ENCODE data around the gene HIVEP1. TPM values are rescaled to one million over a fixed set of nuclear protein-coding genes. Genes with fewer than 3 reads are reported as not detected.
A peak's percentile ranks its signal among the peaks of the same experiment; 100 is the strongest.

The HIVEP1 gene
- total RNA-seq, 1 experiment from 2014 or later: 24.3 TPM

- Mint-ChIP-seq H3K9me3 (peaks cover 5% of the 10 kb centered on the region), H3K27me3 (ENCODE audit: low read depth) (no peaks in the 10 kb centered on the region), H3K4me3 (no peak overlapping the region), H3K36me3 (peaks cover 10% of the 10 kb centered on the region), H3K4me1 (peaks cover 66% of the 10 kb centered on the region), H3K27ac (peak overlapping the region; percentile 17; the same call in 1 of the 2 replicates)
- ATAC-seq (no peak), DNase-seq (ENCODE audit: low spot score) (no peak)
- POLR2A ChIA-PET: no interaction called here
- CTCF ChIA-PET: no interaction called here
- no peak for TF ChIP-seq CDX4 (CRISPR knock-in tag; IDR thresholded peaks at IDR 0.05; ENCODE audit: borderline replicate concordance)
- TF ChIP-seq ZNF396 (CRISPR knock-in tag; IDR thresholded peaks at IDR 0.05; ENCODE audit: borderline replicate concordance): no peak
- TF ChIP-seq OVOL2 (CRISPR knock-in tag; IDR thresholded peaks at IDR 0.05; ENCODE audit: borderline replicate concordance): no peak
- no peak for TF ChIP-seq FOXP1 (CRISPR knock-in tag; IDR thresholded peaks at IDR 0.05; ENCODE audit: borderline replicate concordance)
- no peak for TF ChIP-seq PRDM15 (CRISPR knock-in tag; IDR thresholded peaks at IDR 0.05)
- no peak for TF ChIP-seq ZNF121 (CRISPR knock-in tag; IDR thresholded peaks at IDR 0.05)
- no peak for TF ChIP-seq GABPB1 (CRISPR knock-in tag; IDR thresholded peaks at IDR 0.05)
- no peak for TF ChIP-seq CREM (CRISPR knock-in tag; IDR thresholded peaks at IDR 0.05)
- TF ChIP-seq ZNF532 (CRISPR knock-in tag; IDR thresholded peaks at IDR 0.05; ENCODE audit: borderline replicate concordance): no peak
- no peak for TF ChIP-seq ZNF219 (CRISPR knock-in tag; IDR thresholded peaks at IDR 0.05; ENCODE audit: borderline replicate concordance)
- no peak for TF ChIP-seq ATF1 (CRISPR knock-in tag; IDR thresholded peaks at IDR 0.05)
Observed at GRCh38 chr6:12034349-12034748, 22.2 kb downstream of the HIVEP1 start.

- Mint-ChIP-seq H3K36me3 (peaks cover 9% of the 10 kb centered on the region), H3K27ac (peak overlapping the region; percentile 17), H3K9me3 (peaks cover 5% of the 10 kb centered on the region), H3K4me1 (peaks cover 71% of the 10 kb centered on the region), H3K27me3 (ENCODE audit: low read depth) (no peaks in the 10 kb centered on the region), H3K4me3 (no peak overlapping the region)
- TF ChIP-seq TP53 (CRISPR knock-in tag; IDR thresholded peaks at IDR 0.05): no peak
- DNase-seq (ENCODE audit: low spot score) (no peak), ATAC-seq (no peak)
- ChIA-PET POLR2A (no interaction called here), CTCF (no interaction called here)
Observed at GRCh38 chr6:12034837-12035236, 22.7 kb downstream of the HIVEP1 start.

- H3K4me3 Mint-ChIP-seq: no peak overlapping the region
- H3K4me1 Mint-ChIP-seq: peaks cover 61% of the 10 kb centered on the region
- POLR2A ChIA-PET: no interaction called here
- no peak for TF ChIP-seq ZNF396 (CRISPR knock-in tag; IDR thresholded peaks at IDR 0.05; ENCODE audit: borderline replicate concordance)
- TF ChIP-seq ATF3 (CRISPR knock-in tag; conservative IDR thresholded peaks at IDR 0.05): no peak
- no peak for TF ChIP-seq FOXJ3 (CRISPR knock-in tag; IDR thresholded peaks at IDR 0.05; ENCODE audit: borderline replicate concordance)
- no peak for TF ChIP-seq SP1 (CRISPR knock-in tag; conservative IDR thresholded peaks at IDR 0.05)
- no peak for TF ChIP-seq IRF2 (CRISPR knock-in tag; IDR thresholded peaks at IDR 0.05; ENCODE audit: borderline replicate concordance, low read depth)
- no peak for TF ChIP-seq KAT7 (CRISPR knock-in tag; IDR thresholded peaks at IDR 0.05; ENCODE audit: borderline replicate concordance)
- TF ChIP-seq JUN (CRISPR knock-in tag; IDR thresholded peaks at IDR 0.05): no peak
- TF ChIP-seq ELF4 (CRISPR knock-in tag; IDR thresholded peaks at IDR 0.05; ENCODE audit: low read depth): no peak
- TF ChIP-seq MXD4 (CRISPR knock-in tag; IDR thresholded peaks at IDR 0.05; ENCODE audit: borderline replicate concordance): no peak
- TF ChIP-seq ESRRA (CRISPR knock-in tag; IDR thresholded peaks at IDR 0.05; ENCODE audit: borderline replicate concordance): no peak
- TF ChIP-seq USF1 (CRISPR knock-in tag; IDR thresholded peaks at IDR 0.05): no peak
- no peak for TF ChIP-seq TCF7 (CRISPR knock-in tag; IDR thresholded peaks at IDR 0.05; ENCODE audit: low read depth)
Observed at GRCh38 chr6:12036766-12037165, 24.7 kb downstream of the HIVEP1 start.

More at GRCh38 chr6:12036766-12037165, 24.7 kb downstream of the HIVEP1 start:
- ATAC-seq (no peak), DNase-seq (ENCODE audit: low spot score) (no peak)
- peaks cover 7% of the 10 kb centered on the region; the same call in 1 of the 2 replicates for H3K36me3 Mint-ChIP-seq
- H3K27ac Mint-ChIP-seq: peak overlapping the region; percentile 84
- H3K9me3 Mint-ChIP-seq: 0 out of 2 replicates have a peak, but pooled peaks cover 4% of the 10 kb centered on the region
- CTCF ChIA-PET: no interaction called here
- no peaks in the 10 kb centered on the region for H3K27me3 Mint-ChIP-seq (ENCODE audit: low read depth)

Measured in WTC11 (cell line).